Mesothelial cell of epicardium (in vitro differentiated cells): ENCODE data around the gene SYT11. TPM values are rescaled to one million over a fixed set of nuclear protein-coding genes. Genes with fewer than 3 reads are reported as not detected.
"Not testable (repeated sequence)": the region's sequence is repeated elsewhere in the genome, so short reads cannot be mapped to it uniquely, and the experiment has no call there.

Source experiments
- DNase-seq, 2 experiments: peaks; one replicate each; pipeline ENCODE4 v3.0.0; 2021; ENCODE audit warnings: low spot score in 2 of 2; ENCODE audit not compliant: unreplicated experiment in 2 of 2
- H3K27ac Mint-ChIP-seq: 2 replicates; pipeline ENCODE4 v1.8.0; 2021; ENCODE audit warnings: mixed read lengths
- H3K27me3 Mint-ChIP-seq: 2 replicates; pipeline ENCODE4 v1.8.0; 2021; ENCODE audit warnings: low read depth, mixed read lengths
- H3K36me3 Mint-ChIP-seq: 2 replicates; pipeline ENCODE4 v1.8.0; 2021; ENCODE audit warnings: mixed read lengths
- H3K4me1 Mint-ChIP-seq: 2 replicates; pipeline ENCODE4 v1.8.0; 2021; ENCODE audit warnings: mixed read lengths
- H3K4me3 Mint-ChIP-seq: 2 replicates; pipeline ENCODE4 v1.8.0; 2021; ENCODE audit warnings: mild to moderate bottlenecking, moderate library complexity, mixed read lengths
- H3K9me3 Mint-ChIP-seq: 2 replicates; pipeline ENCODE4 v1.8.0; 2021; ENCODE audit warnings: mixed read lengths
- CTCF ChIP-seq: fragments of 200-600 bp; sonication (generic); IDR thresholded peaks from one replicate; pipeline ENCODE4 v1.5.0; 2021; ENCODE audit warnings: antibody characterized with exemption; ENCODE audit not compliant: unreplicated experiment
- total RNA-seq: library from RNA; stranded (reverse); gene quantifications from 3 replicates; pipeline ENCODE4 v1.2.1, GENCODE V29; 2021

The SYT11 gene
- total RNA-seq, 1 donor from 2014 or later, result 0.45 TPM

GRCh38 chr1:155888481-155888880 is 29.1 kb downstream of the SYT11 start:
- no peak overlapping the region for H3K27ac Mint-ChIP-seq
- no peaks in the 10 kb centered on the region for H3K36me3 Mint-ChIP-seq
- no peaks in the 10 kb centered on the region for H3K9me3 Mint-ChIP-seq
- H3K27me3 Mint-ChIP-seq, result peaks cover 7% of the 10 kb centered on the region
- no peak for TF ChIP-seq CTCF
- peaks cover 10% of the 10 kb centered on the region for H3K4me1 Mint-ChIP-seq
- no peak overlapping the region for H3K4me3 Mint-ChIP-seq
- DNase-seq, result no peak

GRCh38 chr1:155889566-155889965 is 30.2 kb downstream of the SYT11 start:
- Mint-ChIP-seq H3K4me1 (peaks cover 14% of the 10 kb centered on the region), H3K36me3 (no peaks in the 10 kb centered on the region), H3K9me3 (no peaks in the 10 kb centered on the region), H3K27me3 (no peaks in the 10 kb centered on the region), H3K27ac (no peak overlapping the region), H3K4me3 (no peak overlapping the region)
- no peak for TF ChIP-seq CTCF
- DNase-seq, result no peak

- no peaks in the 10 kb centered on the region for H3K36me3 Mint-ChIP-seq
- H3K9me3 Mint-ChIP-seq, result no peaks in the 10 kb centered on the region
- H3K27me3 Mint-ChIP-seq, result no peaks in the 10 kb centered on the region
- peaks cover 14% of the 10 kb centered on the region for H3K4me1 Mint-ChIP-seq
- DNase-seq, result no peak
- no peak overlapping the region for H3K4me3 Mint-ChIP-seq
- no peak overlapping the region for H3K27ac Mint-ChIP-seq
- no peak for TF ChIP-seq CTCF
Measured at GRCh38 chr1:155890251-155890650, 30.9 kb downstream of the SYT11 start.

GRCh38 chr1:155892796-155893195 is 33.4 kb downstream of the SYT11 start:
- Mint-ChIP-seq H3K9me3 (no peaks in the 10 kb centered on the region), H3K4me1 (peaks cover 14% of the 10 kb centered on the region), H3K4me3 (no peak overlapping the region), H3K27ac (peak overlapping the region; percentile 23), H3K36me3 (peaks cover 5% of the 10 kb centered on the region), H3K27me3 (no peaks in the 10 kb centered on the region)
- no peak for DNase-seq
- no peak for TF ChIP-seq CTCF

- TF ChIP-seq CTCF, result no peak
- peaks cover 7% of the 10 kb centered on the region for H3K36me3 Mint-ChIP-seq
- no peaks in the 10 kb centered on the region for H3K9me3 Mint-ChIP-seq
- no peak for DNase-seq
- no peaks in the 10 kb centered on the region for H3K27me3 Mint-ChIP-seq
- H3K4me1 Mint-ChIP-seq, result peaks cover 14% of the 10 kb centered on the region
- peak overlapping the region; percentile 23 for H3K27ac Mint-ChIP-seq
- no peak overlapping the region for H3K4me3 Mint-ChIP-seq
Measured at GRCh38 chr1:155893389-155894142, 34.2 kb downstream of the SYT11 start.

- peaks cover 15% of the 10 kb centered on the region for H3K36me3 Mint-ChIP-seq
- H3K4me1 Mint-ChIP-seq, result peaks cover 17% of the 10 kb centered on the region
- H3K27me3 Mint-ChIP-seq, H3K9me3 Mint-ChIP-seq, H3K4me3 Mint-ChIP-seq, DNase-seq, H3K27ac Mint-ChIP-seq: not testable (repeated sequence)
Measured at GRCh38 chr1:155895617-155896016, 36.2 kb downstream of the SYT11 start.

- Mint-ChIP-seq H3K4me1 (peaks cover 17% of the 10 kb centered on the region), H3K36me3 (peaks cover 15% of the 10 kb centered on the region)
- not testable (repeated sequence) for H3K4me3 Mint-ChIP-seq, DNase-seq, H3K9me3 Mint-ChIP-seq, H3K27me3 Mint-ChIP-seq, H3K27ac Mint-ChIP-seq
Measured at GRCh38 chr1:155896476-155896875, 37.1 kb downstream of the SYT11 start.
